ENCODE measurements around the gene NFYA. TPM values are rescaled to one million over a fixed set of nuclear protein-coding genes. Genes with fewer than 3 reads are reported as not detected.

Gene NFYA
- total and polyA plus RNA-seq, 2 of the 13 experiments (the other 11 are each of a cell fraction or from before 2014, with no cell fraction given) = 16.0 to 22.9 TPM

GRCh38 chr6:41027799-41028560, 44.8 kb upstream of the NFYA start (continued):
- TF ChIP-seq ZNF644 (CRISPR knock-in tag; IDR thresholded peaks at IDR 0.05; ENCODE audit: low read depth) = 0 out of 2 replicates have a peak, but pooled peaks have one; percentile 24
- no peak for TF ChIP-seq STAT6 (CRISPR knock-in tag; IDR thresholded peaks at IDR 0.05; ENCODE audit: borderline replicate concordance)
- no peak; the same call in 1 of the 2 replicates for TF ChIP-seq ZNF317 (CRISPR knock-in tag; IDR thresholded peaks at IDR 0.05)
- TF ChIP-seq SNAPC4 (CRISPR knock-in tag; IDR thresholded peaks at IDR 0.05) = no peak
- peak; percentile 86 for TF ChIP-seq ETV5 (CRISPR knock-in tag; IDR thresholded peaks at IDR 0.05; ENCODE audit: borderline replicate concordance)
- TF ChIP-seq FOXK2 (IDR thresholded peaks at IDR 0.05) = no peak
- TF ChIP-seq ZNF75D (CRISPR knock-in tag; IDR thresholded peaks at IDR 0.05; ENCODE audit: borderline replicate concordance) = no peak
- TF ChIP-seq AGO2 (optimal IDR thresholded peaks at IDR 0.05; ENCODE audit: low read depth, low read length) = peak; percentile 70
- TF ChIP-seq GATAD1 (CRISPR knock-in tag; IDR thresholded peaks at IDR 0.05) = no peak
- TF ChIP-seq GMEB1 (CRISPR knock-in tag; IDR thresholded peaks at IDR 0.05; ENCODE audit: borderline replicate concordance) = no peak; the same call in 1 of the 2 replicates
- peak; percentile 84 to 88; a peak in 3 of 4 replicates for TF ChIP-seq HMGXB4 (CRISPR knock-in tag; IDR thresholded peaks at IDR 0.05; ENCODE audit: borderline replicate concordance in 1 of 2, low read depth in 1 of 2)
- peak; percentile 37; the same call in 1 of the 2 replicates for TF ChIP-seq PBX3 (CRISPR knock-in tag; IDR thresholded peaks at IDR 0.05; ENCODE audit: borderline replicate concordance)
